ENCODE measurements around the gene CRHR1.

Gene CRHR1

DNA sequence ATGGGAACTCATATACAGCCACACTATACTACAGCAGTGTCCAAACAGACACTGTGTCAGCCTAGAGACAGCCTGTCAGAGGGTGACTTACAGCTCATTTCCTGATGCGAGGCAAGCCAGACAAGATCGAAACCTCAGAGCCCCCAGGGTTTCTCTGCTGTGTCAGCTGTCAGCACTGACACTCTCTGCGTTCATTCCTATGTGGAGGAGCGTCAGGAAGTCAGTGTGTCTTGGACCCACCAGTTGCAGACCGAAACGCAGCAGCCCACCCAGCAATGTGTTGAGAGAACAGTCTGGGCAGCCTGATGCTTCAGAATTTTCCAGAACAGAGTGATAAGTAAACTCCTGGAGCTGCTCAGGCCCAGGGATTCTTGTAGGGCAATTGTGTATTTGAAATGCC, 89.6 kb downstream of the CRHR1 start:
- Mint-ChIP-seq H3K27me3 (peaks cover 22 to 30% of the 10 kb centered on the region in 2 donors), H3K4me3 (peak overlapping the region in 1 of 2 donors; percentile 25), H3K36me3 (no peaks in the 10 kb centered on the region), H3K27ac (no peak overlapping the region), H3K4me1 (peaks cover 0 to 5% of the 10 kb centered on the region in 2 donors), H3K9me3 (peaks cover 4 to 5% of the 10 kb centered on the region in 2 donors)
- DNase-seq (no peak), ATAC-seq (replicated peaks) (peak; percentile 46 to 75)

DNA sequence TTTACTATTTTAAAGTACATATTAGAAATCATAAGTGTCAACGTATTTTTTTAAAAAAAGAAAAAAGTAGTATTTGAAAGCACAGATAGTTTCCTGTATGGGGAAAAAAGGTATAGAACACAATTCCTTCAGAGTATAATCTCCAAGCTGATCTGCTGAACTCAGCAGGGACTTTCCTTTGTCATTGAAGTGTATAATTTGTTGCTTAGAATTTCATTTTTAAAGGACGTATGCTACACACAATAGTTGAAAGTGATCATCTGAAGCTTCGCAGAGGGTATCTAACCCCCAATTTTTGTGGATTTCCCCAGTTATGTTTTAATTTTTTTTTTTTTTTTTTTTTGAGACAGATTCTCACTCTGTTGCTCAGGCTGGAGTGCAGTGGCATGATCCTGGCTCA, 90.0 kb downstream of the CRHR1 start:
- H3K4me1 Mint-ChIP-seq = peaks cover 0 to 5% of the 10 kb centered on the region in 2 donors
- H3K27me3 Mint-ChIP-seq = peaks cover 22 to 30% of the 10 kb centered on the region in 2 donors
- no peak overlapping the region for H3K4me3 Mint-ChIP-seq
- no peak overlapping the region for H3K27ac Mint-ChIP-seq
- peaks cover 4 to 5% of the 10 kb centered on the region in 2 donors for H3K9me3 Mint-ChIP-seq
- ATAC-seq (replicated peaks) (no peak), DNase-seq (no peak)
- H3K36me3 Mint-ChIP-seq = no peaks in the 10 kb centered on the region

GRCh38 chr17:45876539-45876938, 92.4 kb downstream of the CRHR1 start:
- Mint-ChIP-seq H3K36me3 (no peaks in the 10 kb centered on the region), H3K27ac (no peak overlapping the region), H3K4me3 (no peak overlapping the region), H3K4me1 (peaks cover 0 to 4% of the 10 kb centered on the region in 2 donors), H3K27me3 (peaks cover 19 to 38% of the 10 kb centered on the region in 2 donors), H3K9me3 (peaks cover 4 to 5% of the 10 kb centered on the region in 2 donors)
- DNase-seq = no peak
- no peak for ATAC-seq (replicated peaks)

DNA sequence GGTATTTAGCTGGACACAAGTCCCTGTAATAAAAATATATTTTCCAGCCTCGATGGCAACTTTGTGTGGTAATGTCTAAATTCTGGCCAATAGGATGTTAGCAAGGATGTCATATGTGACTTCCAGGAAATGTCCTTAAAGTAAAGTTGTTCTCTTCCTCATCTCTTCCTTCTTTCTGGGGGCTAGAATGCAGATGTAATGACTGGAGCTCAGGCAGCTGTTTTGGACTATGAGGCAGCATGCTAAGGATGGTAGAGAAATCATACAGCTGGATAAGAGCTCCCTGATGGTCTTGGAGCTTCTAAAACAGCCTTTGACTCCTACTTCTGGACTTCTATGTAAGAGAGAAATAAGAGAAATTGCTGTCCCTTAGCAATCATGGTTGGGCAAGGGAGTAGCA, 93.3 kb downstream of the CRHR1 start:
- peaks cover 0 to 4% of the 10 kb centered on the region in 2 donors for H3K4me1 Mint-ChIP-seq
- H3K4me3 Mint-ChIP-seq = no peak overlapping the region
- peaks cover 0 to 1% of the 10 kb centered on the region in 2 donors for H3K36me3 Mint-ChIP-seq
- H3K27me3 Mint-ChIP-seq = peaks cover 19 to 38% of the 10 kb centered on the region in 2 donors
- no peak overlapping the region for H3K27ac Mint-ChIP-seq
- DNase-seq = no peak
- no peak for ATAC-seq (replicated peaks)
- peaks cover 4 to 6% of the 10 kb centered on the region in 2 donors for H3K9me3 Mint-ChIP-seq

- ATAC-seq (replicated peaks) = no peak
- H3K36me3 Mint-ChIP-seq = peaks cover 2 to 4% of the 10 kb centered on the region in 2 donors
Measured at GRCh38 chr17:45883063-45883462, 98.9 kb downstream of the CRHR1 start.

More at GRCh38 chr17:45883063-45883462, 98.9 kb downstream of the CRHR1 start:
- no peaks in the 10 kb centered on the region for H3K4me1 Mint-ChIP-seq
- H3K27ac Mint-ChIP-seq = no peak overlapping the region
- peaks cover 42 to 49% of the 10 kb centered on the region in 2 donors for H3K27me3 Mint-ChIP-seq
- H3K9me3 Mint-ChIP-seq = peaks cover 9 to 10% of the 10 kb centered on the region in 2 donors
- H3K4me3 Mint-ChIP-seq = no peak overlapping the region
- no peak for DNase-seq
